ENCODE data around the gene EBI3.
"Not testable (repeated sequence)": the region's sequence is repeated elsewhere in the genome, so short reads cannot be mapped to it uniquely, and the experiment has no call there.

The EBI3 gene

DNA sequence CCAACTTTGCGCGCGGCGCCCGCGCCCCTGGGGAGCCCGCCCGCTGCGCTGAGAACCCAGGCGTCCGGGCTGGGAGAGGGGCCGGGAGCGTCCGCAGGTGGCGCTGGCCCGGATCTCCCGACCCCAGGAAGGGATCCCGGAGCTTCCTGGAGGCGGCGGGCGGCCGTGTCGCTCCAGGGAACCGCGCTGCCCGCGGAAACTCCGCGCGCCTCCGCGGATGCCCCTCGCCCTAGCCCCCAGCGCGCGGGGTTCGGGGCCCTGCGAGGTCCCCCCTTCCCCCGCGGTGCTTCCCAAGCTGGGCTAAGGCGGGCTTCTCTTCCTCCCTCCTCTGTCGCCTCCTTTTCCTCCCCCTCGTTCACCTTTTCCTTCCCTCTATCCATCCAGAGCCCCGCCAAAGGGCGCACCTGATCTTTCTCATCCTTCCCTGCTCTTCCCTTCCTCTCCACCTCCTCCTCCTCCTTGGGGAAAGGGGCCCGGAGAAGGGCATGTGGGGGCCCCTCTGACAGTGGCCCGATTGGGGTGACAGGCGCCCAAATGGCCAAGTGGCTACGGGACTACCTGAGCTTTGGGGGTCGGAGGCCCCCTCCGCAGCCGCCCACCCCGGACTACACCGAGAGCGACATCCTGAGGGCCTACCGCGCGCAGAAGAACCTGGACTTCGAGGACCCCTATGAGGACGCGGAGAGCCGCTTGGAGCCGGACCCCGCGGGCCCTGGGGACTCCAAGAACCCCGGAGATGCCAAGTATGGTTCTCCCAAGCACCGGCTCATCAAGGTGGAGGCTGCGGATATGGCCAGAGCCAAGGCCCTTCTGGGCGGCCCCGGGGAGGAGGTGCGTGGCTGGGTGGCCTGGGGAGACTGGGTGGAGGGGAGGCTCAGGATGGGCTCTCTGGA lies 50.5 kb downstream of the EBI3 start:
- DNase-seq: peak; percentile 49

DNA sequence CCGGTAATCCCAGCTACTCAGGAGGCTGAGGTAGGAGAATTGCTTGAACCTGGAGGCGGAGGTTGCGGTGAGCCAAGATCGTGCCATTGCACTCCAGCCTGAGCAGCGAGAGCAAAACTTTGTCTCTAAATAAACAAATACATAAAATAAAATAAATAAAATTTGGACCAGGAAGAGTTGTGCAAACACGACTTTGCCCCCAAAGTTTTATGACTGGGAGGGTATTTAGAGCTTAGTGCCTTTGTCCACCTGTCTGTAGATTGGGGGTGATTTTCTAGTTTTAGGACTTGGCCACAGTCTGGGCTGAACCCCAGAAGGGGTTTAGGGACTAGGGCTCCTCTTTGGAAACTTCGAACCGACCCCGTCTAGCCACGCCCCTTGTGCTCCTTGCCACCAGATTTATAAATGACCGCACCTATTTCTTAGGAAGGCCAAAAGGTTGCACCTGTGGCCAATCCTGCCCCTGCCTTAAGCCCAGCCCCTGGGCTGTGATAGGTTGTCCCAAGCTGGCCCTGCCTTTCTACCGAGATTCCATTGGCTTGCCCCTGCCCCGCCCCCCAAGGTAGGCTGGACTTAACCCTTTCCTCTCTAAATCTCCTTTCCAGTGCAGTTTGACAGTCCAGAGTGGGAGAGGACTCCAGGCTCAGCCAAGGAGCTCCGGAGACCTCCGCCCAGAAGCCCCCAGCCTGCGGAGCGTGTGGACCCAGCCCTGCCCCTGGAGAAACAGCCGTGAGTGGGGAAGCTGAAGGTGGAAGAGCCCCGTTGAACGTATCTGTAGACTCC lies 55.0 kb downstream of the EBI3 start:
- DNase-seq: no peak

GRCh38 chr19:4284974-4285373 lies 55.7 kb downstream of the EBI3 start:
- no peak for DNase-seq

- DNase-seq: not testable (repeated sequence)
Measured at GRCh38 chr19:4286141-4286540, 56.8 kb downstream of the EBI3 start.

All from retina (tissue), 1 donor.